HG03442 (cell line): ENCODE results near the gene TPMT.
"Not testable (repeated sequence)": the region's sequence is repeated elsewhere in the genome, so short reads cannot be mapped to it uniquely, and the experiment has no call there.

Experiments used
- ATAC-seq: cut with Tn5 transposase; IDR thresholded peaks from one replicate; pipeline ENCODE4 v1.9.1; 2021; ENCODE audit warnings: mild to moderate bottlenecking, moderate library complexity; ENCODE audit not compliant: unreplicated experiment

Gene TPMT

GRCh38 chr6:18155864-18156421 is 1.1 kb upstream of the TPMT start:
- ATAC-seq: peak; percentile 27

- ATAC-seq: peak; percentile 88
These were observed 430 bp upstream of the TPMT start, which contains the start of gene KDM1B for GRCh38 chr6:18155150-18155863. TSS of gene KDM1B (plus strand) at chr6:18155422. CDS start at chr6:18159896, 4,474 bp downstream.

GRCh38 chr6:18153311-18153703 is 1.6 kb downstream of the TPMT start:
- no peak for ATAC-seq

GRCh38 chr6:18151801-18152200 is 3.1 kb downstream of the TPMT start:
- no peak for ATAC-seq

- ATAC-seq: not testable (repeated sequence)
These were observed 3.5 kb downstream of the TPMT start for GRCh38 chr6:18151391-18151790.

- ATAC-seq: no peak
These were observed 6.4 kb downstream of the TPMT start for GRCh38 chr6:18148304-18149025.

- no peak for ATAC-seq
These were observed 7.3 kb downstream of the TPMT start for GRCh38 chr6:18147616-18148015.

GRCh38 chr6:18147160-18147559 is 7.7 kb downstream of the TPMT start:
- no peak for ATAC-seq

GRCh38 chr6:18142591-18142861 is 12.4 kb downstream of the TPMT start:
- ATAC-seq: no peak

- no peak for ATAC-seq
These were observed 12.9 kb downstream of the TPMT start for GRCh38 chr6:18141805-18142590.

GRCh38 chr6:18139935-18140621 is 14.8 kb downstream of the TPMT start:
- no peak for ATAC-seq

GRCh38 chr6:18138906-18139305 is 16.0 kb downstream of the TPMT start:
- ATAC-seq: no peak

- no peak for ATAC-seq
These were observed 18.6 kb downstream of the TPMT start for GRCh38 chr6:18136260-18136659.

GRCh38 chr6:18135171-18135570 is 19.7 kb downstream of the TPMT start:
- ATAC-seq: no peak

GRCh38 chr6:18132346-18132745 is 22.5 kb downstream of the TPMT start:
- ATAC-seq: no peak

- ATAC-seq: no peak
These were observed 28.8 kb downstream of the TPMT start for GRCh38 chr6:18126121-18126520.

GRCh38 chr6:18122128-18123093 is 32.5 kb downstream of the TPMT start, which contains the start of gene NHLRC1:
TSS of gene NHLRC1 (minus strand) at chr6:18122677. CDS start at chr6:18122606, 71 bp downstream.
- peak; percentile 99 for ATAC-seq

GRCh38 chr6:18121580-18122127 is 33.2 kb downstream of the TPMT start:
- ATAC-seq: no peak

GRCh38 chr6:18119236-18119635 is 35.6 kb downstream of the TPMT start:
- ATAC-seq: no peak
